Gastroesophageal sphincter (tissue), 3 donors: ENCODE measurements around the gene FES.

ENCODE experiments used
- CTCF ChIP-seq, 4 experiments: fragments of 200-600 bp in 2 of 4; fragments of 450-650 bp in 2 of 4; sonication (generic) in 1 of 4; IDR thresholded peaks; one replicate each; pipeline ENCODE4 v1.5.1; 2017 to 2019; ENCODE audit warnings: antibody characterized with exemption in 4 of 4, mild to moderate bottlenecking in 2 of 4, moderate library complexity in 2 of 4
- EP300 ChIP-seq: sonication (generic); formaldehyde crosslinking; IDR thresholded peaks from one replicate; pipeline ENCODE4 v1.6.1; 2017; ENCODE audit warnings: antibody characterized with exemption, mild to moderate bottlenecking
- POLR2A ChIP-seq, 2 donors: fragments of 450-650 bp; IDR thresholded peaks; one replicate each; pipeline ENCODE4 v1.6.1; 2017; ENCODE audit warnings: antibody characterized with exemption in 2 of 2, mild to moderate bottlenecking in 2 of 2, moderate library complexity in 1 of 2
- POLR2AphosphoS5 ChIP-seq: sonication (generic); formaldehyde crosslinking; IDR thresholded peaks from one replicate; pipeline ENCODE4 v1.6.1; 2017; ENCODE audit warnings: antibody characterized with exemption

- no peak for TF ChIP-seq CTCF (IDR thresholded peaks at IDR 0.05)
- peak; percentile 69 for TF ChIP-seq POLR2AphosphoS5
- TF ChIP-seq EP300 = no peak
- TF ChIP-seq POLR2A (IDR thresholded peaks at IDR 0.05) = no peak
These were observed 14.5 kb upstream of the FES start for GRCh38 chr15:90869601-90870353.
